Fibroblast of lung (primary cell): Measurements from ENCODE around the gene ATXN1L.

ENCODE experiments used
- EZH2 ChIP-seq: IDR thresholded peaks from 2 replicates; pipeline ENCODE4 v1.5.1; 2012; ENCODE audit warnings: low read length, control low read depth, mild to moderate bottlenecking; ENCODE audit errors: missing control alignments
- TF ChIP-seq, protein P1 (sequence below), 2 donors: IDR thresholded peaks in 1 of 2; conservative IDR thresholded peaks in 1 of 2; 1 replicate in 1 of 2; 2 replicates in 1 of 2; pipeline ENCODE4 v1.5.1; 2011 to 2012; ENCODE audit warnings: low read length in 2 of 2, control low read depth in 1 of 2, inconsistent platforms in 1 of 2, low read depth in 1 of 2, mild to moderate bottlenecking in 1 of 2

DNA sequence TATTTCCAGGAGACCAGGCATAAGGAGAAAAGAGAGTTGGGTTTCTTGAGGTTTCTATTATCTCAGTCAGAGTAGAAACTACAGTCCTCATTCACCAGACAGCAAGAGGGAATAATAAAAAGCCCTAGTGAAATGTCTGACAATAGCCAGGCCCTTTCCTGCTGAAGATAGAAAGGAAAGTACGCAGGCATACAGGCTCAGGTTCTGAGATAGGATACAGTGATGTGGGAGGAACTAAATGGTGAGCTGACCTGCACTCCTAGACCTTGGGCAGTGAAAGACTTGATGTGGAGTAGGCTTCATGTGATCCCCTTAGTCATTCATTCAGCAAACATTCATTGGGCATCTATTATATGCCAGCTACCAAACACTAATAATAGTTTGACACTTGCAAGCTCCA lies 23.3 kb downstream of the ATXN1L start:
- no peak for TF ChIP-seq EZH2
- TF ChIP-seq, protein P1, sequence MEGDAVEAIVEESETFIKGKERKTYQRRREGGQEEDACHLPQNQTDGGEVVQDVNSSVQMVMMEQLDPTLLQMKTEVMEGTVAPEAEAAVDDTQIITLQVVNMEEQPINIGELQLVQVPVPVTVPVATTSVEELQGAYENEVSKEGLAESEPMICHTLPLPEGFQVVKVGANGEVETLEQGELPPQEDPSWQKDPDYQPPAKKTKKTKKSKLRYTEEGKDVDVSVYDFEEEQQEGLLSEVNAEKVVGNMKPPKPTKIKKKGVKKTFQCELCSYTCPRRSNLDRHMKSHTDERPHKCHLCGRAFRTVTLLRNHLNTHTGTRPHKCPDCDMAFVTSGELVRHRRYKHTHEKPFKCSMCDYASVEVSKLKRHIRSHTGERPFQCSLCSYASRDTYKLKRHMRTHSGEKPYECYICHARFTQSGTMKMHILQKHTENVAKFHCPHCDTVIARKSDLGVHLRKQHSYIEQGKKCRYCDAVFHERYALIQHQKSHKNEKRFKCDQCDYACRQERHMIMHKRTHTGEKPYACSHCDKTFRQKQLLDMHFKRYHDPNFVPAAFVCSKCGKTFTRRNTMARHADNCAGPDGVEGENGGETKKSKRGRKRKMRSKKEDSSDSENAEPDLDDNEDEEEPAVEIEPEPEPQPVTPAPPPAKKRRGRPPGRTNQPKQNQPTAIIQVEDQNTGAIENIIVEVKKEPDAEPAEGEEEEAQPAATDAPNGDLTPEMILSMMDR (conservative IDR thresholded peaks at IDR 0.05 in 1 of 2, IDR thresholded peaks at IDR 0.05 in 1 of 2; ENCODE audit: low read depth in 1 of 2, low read length in 2 of 2) = no peak
